DMS53 (cell line): Measurements from ENCODE around the gene PRSS33.

Experiments
- DNase-seq: peaks from one replicate; lab custom pipeline; 2025; lab: John Stamatoyannopoulos, UW

Gene PRSS33

DNA sequence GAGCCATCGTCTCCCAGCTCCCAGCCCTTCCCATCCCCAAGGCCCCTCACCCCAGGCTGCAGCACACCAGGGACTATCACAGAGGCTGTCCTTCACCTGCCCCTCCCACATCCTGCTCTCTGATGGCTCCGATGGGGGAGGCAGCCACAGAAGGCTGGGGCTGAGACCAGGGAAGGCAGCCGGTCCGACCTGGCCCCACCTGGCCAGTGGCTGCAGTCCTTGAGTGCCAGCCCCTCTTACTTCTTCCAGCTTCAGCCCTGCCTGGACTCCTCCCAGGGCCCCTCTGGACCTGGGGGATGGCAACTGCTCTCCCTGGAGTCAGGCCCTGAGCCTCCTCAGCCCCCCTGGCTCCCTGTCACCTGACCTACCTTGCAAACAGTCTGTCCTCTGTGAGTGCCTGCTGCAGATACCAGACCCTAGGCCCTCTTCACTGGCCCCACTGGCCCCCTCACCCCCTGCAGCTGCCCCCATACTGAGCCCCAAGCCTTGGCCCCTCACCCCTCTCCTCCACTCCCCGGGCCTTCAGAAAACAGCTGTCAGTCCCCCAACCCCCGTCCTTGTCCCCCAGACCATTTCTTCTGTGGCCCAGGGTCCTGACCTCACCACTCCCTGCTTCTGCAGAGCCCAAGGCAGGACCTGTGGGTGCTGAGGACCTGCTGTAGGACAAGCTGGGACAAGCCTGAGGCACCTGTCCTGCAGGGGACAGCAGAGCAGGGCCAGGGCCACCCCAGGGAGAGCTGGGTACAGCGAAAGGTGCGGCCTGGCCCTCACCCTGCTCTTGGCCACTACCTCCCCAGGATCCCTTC, 47.5 kb downstream of the PRSS33 start:
- DNase-seq, result peak; percentile 37

DNA sequence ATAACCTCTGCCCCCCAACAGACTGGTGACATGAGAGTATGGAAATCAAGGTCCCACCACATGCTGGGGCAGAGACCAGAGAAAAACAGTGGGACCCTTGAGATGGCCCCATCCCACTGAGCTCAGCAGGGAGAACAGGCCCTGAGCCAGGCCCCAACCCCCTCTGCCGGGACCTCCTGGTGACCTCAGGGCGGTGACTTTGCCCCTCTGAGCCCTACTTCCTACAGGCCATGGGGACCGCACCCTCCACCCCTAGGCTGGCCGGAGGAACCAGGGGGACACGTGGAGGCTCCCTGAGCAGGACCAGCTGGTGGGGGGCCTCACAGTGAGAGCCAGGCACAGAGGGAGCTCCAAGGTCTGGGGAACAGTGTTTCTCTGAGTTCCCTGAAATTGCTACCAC, 48.7 kb downstream of the PRSS33 start:
- no peak for DNase-seq

DNA sequence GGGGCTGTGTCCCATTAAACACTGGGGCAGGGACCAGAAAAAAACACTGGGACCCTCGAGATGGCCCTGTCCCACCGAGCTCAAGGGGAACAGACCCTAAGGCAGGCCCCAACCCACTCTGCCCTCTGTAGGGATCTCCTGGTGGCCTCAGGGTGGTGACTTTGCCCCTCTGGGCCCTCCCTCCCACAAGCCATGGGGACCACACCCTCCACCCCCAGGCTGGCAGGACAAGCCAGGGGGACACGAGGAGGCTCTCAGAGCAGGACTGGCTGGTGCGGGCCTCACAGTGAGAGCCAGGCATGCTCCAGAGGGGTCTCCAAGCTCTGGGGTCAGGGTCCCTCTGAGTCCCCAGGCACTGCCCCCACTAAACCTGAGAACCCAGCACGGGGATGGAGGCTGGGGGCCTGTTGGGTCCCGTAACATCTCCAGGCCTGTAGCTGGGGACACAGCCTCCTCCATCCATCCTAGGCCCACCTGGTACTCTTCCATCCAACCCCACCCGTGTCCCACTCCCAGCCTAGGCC, 49.4 kb downstream of the PRSS33 start:
- no peak for DNase-seq

DNA sequence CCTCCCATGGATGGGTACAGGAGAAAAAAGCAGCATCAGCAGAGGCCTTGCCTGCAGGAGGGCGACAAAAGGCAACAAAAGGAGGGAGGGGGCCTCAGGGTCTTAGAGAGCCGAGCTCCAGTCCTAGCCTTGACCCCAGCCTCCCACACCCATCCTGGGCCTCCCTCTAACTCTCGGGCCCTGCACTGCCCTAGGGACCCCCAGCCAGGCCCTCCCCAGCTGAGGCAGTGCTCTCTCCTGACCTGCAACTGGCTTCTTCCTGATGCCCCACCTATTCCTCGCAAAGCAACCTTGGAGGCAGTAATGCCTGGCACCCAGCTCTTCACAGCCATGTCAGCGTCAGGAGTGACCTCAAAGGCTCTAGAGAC, 50.1 kb downstream of the PRSS33 start:
- DNase-seq, result no peak

DNA sequence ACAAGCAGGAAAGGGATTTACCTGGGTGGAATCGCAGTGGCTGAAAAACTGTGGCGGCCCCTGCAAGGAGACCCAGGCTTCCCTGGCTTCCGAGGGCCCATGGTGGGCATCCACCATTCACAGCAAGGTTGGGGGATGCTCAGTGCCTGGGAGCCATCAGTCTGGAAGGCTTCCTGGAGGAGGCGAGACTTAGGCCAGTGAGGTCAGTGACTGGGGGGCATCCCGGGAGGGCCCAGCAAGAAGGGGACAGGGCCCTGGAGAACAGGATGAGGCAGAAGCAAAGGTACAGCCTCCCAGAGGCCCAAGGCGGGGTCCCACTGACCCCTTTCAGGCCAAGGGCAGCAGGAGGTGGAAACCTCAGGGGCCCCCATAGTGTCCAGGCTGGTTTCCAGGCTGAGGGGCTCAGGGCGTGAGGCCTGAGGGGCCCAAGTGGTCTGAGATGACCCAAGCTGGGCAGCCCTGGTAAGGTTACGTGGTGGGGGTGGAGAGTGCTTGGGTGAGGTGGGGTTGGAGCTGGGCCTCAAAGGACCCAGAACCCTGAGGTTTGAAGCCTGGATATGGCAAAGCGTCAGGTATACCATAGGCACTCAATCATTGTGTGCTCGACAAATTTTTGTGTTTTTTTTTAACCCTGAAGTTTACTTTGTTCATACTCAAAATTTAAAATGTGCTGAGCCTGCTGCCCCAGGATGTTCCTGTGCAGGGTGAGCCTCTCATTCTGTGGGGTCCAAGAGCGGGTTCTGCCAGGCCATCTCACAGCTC, 50.7 kb downstream of the PRSS33 start:
- no peak for DNase-seq

DNA sequence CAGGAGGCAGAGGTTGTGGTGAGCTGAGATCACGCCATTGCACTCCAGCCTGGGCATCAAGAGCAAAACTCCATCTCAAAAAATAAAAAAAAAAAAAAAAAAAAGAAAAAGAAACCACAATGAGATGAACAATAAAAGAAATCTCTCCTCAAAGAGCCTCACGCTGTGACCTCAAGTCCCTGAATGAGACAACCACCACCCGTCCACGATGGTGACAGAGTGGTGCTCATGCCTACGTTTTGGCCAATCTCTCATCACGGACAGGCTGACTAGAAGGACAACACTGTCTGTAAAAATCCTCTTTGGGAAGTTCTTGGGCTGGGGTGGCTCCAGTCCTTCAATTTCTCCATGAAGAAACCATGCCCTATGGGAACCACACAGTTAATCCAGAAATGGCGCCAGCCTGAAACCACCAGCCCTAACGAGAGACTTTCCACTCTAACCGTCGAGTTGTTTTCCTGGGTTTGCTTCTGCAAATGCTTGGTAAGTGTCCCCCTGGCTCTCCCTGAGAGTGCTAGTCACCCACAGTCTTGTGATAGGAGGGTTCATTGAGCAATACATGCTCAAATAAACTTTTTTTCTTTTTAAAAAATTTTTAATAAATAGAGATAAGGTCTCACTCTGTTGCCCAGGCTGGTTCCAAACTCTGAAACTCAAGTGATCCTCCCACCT, 52.4 kb downstream of the PRSS33 start:
- DNase-seq, result no peak
